Pancreas (tissue), 10 donors: ENCODE results near the gene TAAR1. TPM values are rescaled to one million over a fixed set of nuclear protein-coding genes. Genes with fewer than 3 reads are reported as not detected.
A peak's percentile ranks its signal among the peaks of the same experiment; 100 is the strongest.

Experiments used
- ATAC-seq, 4 donors: fragments of 200-7000 bp; cut with Tn5 transposase; one replicate each; pipeline versions ENCODE4 v1.8.0 to v1.9.1; 2020; ENCODE audit warnings: mild to moderate bottlenecking in 4 of 4, moderate library complexity in 4 of 4
- DNase-seq, 6 donors: peaks; one replicate each; pipeline ENCODE4 v3.0.0-alpha.2; 2020
- FAIRE-seq: peaks from 2 replicates; lab custom pipeline; 2012; peaks lifted over from hg19 to GRCh38; lab: Jason Lieb, UNC
- H3K27ac ChIP-seq, 4 donors: fragments of 200-600 bp; sonication (generic); 1 replicate in 3 of 4; 2 replicates in 1 of 4; pipeline versions ENCODE4 v1.5.0 to v1.8.0; 2020
- H3K27me3 ChIP-seq, 4 donors: fragments of 200-600 bp; one replicate each; pipeline ENCODE4 v1.8.0; 2021
- H3K36me3 ChIP-seq, 3 donors: fragments of 200-600 bp; sonication (generic) in 1 of 3; one replicate each; pipeline versions ENCODE4 v1.5.0 to v1.8.0; 2020 to 2021
- H3K4me1 ChIP-seq, 3 donors: fragments of 200-600 bp; one replicate each; pipeline ENCODE4 v1.8.0; 2021
- H3K4me3 ChIP-seq, 4 donors: fragments of 200-600 bp; sonication (generic) in 2 of 4; one replicate each; pipeline versions ENCODE4 v1.5.0 to v1.8.0; 2020 to 2021
- H3K9me3 ChIP-seq, 4 donors: fragments of 200-600 bp; one replicate each; pipeline ENCODE4 v1.8.0; 2021
- CTCF ChIP-seq, 4 donors: fragments of 200-600 bp; sonication (generic) in 3 of 4; IDR thresholded peaks; one replicate each; pipeline versions ENCODE4 v1.5.0 to v1.8.0; 2021; ENCODE audit warnings: antibody characterized with exemption in 4 of 4
- WGBS, 2 donors: extraction: QIAGEN DNeasy Blood & Tissue Kit; methylation state at CpG; one replicate each; pipeline ENCODE4 v1.1.7; 2013; 5-methylcytosine and 5-hydroxymethylcytosine counted together
- intact Hi-C, 3 donors: fragments of 100-400 bp; cut with DNase I; formaldehyde crosslinking; loops; one replicate each; pipeline versions ENCODE4 v1.11.1 to v1.14.2; 2022
- polyA plus RNA-seq, 2 donors: library from polyadenylated mRNA; stranded (reverse); fragments of 200-250 nt; gene quantifications; one replicate each; pipeline ENCODE4 v1.2.3, GENCODE V29; 2013
- total RNA-seq, 6 donors: library from RNA; stranded (reverse); fragmentation: NEBNext Ultra II Directional in 4 of 6; extraction: Animal tissue kit (Norgen Biotek cat#: 25700) in 4 of 6; gene quantifications; one replicate each; pipeline versions ENCODE4 v1.2.1 to v1.2.4, GENCODE V29; 2021 to 2023
- donor health status: healthy with polysubstance abuse.
- donor health status: DM: no; HTN: no; CAD: no; lungs with moderate emphysema.
- donor health status: DM: no; HTN: no; CAD: no.
- donor health status: control.
- donor health status: control.
- donor health status: Bipolar disorder and iron deficiency.
- donor health status: DM: yes; HTN: yes; CAD: no.
- donor health status: DM: no; HTN: no; CAD: no.
- donor health status: DM: no; HTN: no; CAD: no.
- donor health status: DM: yes; HTN: yes; CAD: no.

The TAAR1 gene
- total and polyA plus RNA-seq, 8 donors, result 0.33 TPM; not detected in 7

GRCh38 chr6:132616677-132617076 lies 42.3 kb downstream of the TAAR1 start:
- no peak for TF ChIP-seq CTCF (IDR thresholded peaks at IDR 0.05)
- intact Hi-C loops, result no loop called here
- 49 to 54% methylated on average over 1 of the region's 1 CpG for WGBS, 2 donors
- H3K36me3 ChIP-seq, result no peaks in the 10 kb centered on the region
- H3K27ac ChIP-seq, result no peak overlapping the region
- no peak overlapping the region for H3K4me3 ChIP-seq
- FAIRE-seq (no peak), DNase-seq (no peak), ATAC-seq (no peak)
- H3K9me3 ChIP-seq, result no peaks in the 10 kb centered on the region
- H3K4me1 ChIP-seq, result no peaks in the 10 kb centered on the region
- H3K27me3 ChIP-seq, result no peaks in the 10 kb centered on the region

- Histone ChIP-seq H3K27me3 (no peaks in the 10 kb centered on the region), H3K4me1 (no peaks in the 10 kb centered on the region), H3K9me3 (no peaks in the 10 kb centered on the region), H3K4me3 (no peak overlapping the region), H3K36me3 (no peaks in the 10 kb centered on the region), H3K27ac (no peak overlapping the region)
- DNase-seq (no peak), ATAC-seq (no peak), FAIRE-seq (no peak)
- 83 to 95% methylated on average over 7 of the region's 7 CpGs for WGBS, 2 donors
- intact Hi-C loops, result no loop called here
- TF ChIP-seq CTCF (IDR thresholded peaks at IDR 0.05), result no peak
Observed at GRCh38 chr6:132614554-132614953, 44.4 kb downstream of the TAAR1 start.

GRCh38 chr6:132612449-132613108 lies 46.4 kb downstream of the TAAR1 start:
- ATAC-seq (no peak), FAIRE-seq (no peak)

GRCh38 chr6:132611616-132612015 lies 47.4 kb downstream of the TAAR1 start:
- Histone ChIP-seq H3K36me3 (no peaks in the 10 kb centered on the region), H3K27ac (no peak overlapping the region), H3K9me3 (no peaks in the 10 kb centered on the region), H3K27me3 (no peaks in the 10 kb centered on the region), H3K4me3 (no peak overlapping the region), H3K4me1 (peaks cover 0 to 8% (median 5%) of the 10 kb centered on the region in 3 donors)
- DNase-seq (no peak), ATAC-seq (no peak), FAIRE-seq (no peak)
- intact Hi-C loops, result no loop called here
- TF ChIP-seq CTCF (IDR thresholded peaks at IDR 0.05), result no peak
- WGBS, 2 donors, result 81 to 97% methylated on average over 2 of the region's 2 CpGs

More at GRCh38 chr6:132612449-132613108, 46.4 kb downstream of the TAAR1 start:
- H3K4me1 ChIP-seq, result peaks cover 0 to under 1% (median 0%) of the 10 kb centered on the region in 3 donors
- no peaks in the 10 kb centered on the region for H3K9me3 ChIP-seq
- no peak overlapping the region for H3K4me3 ChIP-seq
- H3K36me3 ChIP-seq, result no peaks in the 10 kb centered on the region
- H3K27ac ChIP-seq, result no peak overlapping the region
- intact Hi-C loops, result no loop called here
- no peaks in the 10 kb centered on the region for H3K27me3 ChIP-seq
- no peak for TF ChIP-seq CTCF (IDR thresholded peaks at IDR 0.05)
- no peak for DNase-seq
- 49 to 54% methylated on average over 4 of the region's 4 CpGs for WGBS, 2 donors

- Histone ChIP-seq H3K9me3 (no peaks in the 10 kb centered on the region), H3K4me3 (no peak overlapping the region), H3K4me1 (peaks cover 0 to 8% (median 5%) of the 10 kb centered on the region in 3 donors), H3K27me3 (no peaks in the 10 kb centered on the region), H3K27ac (peak overlapping the region in 1 of 4 donors; percentile 35), H3K36me3 (no peaks in the 10 kb centered on the region)
- ATAC-seq, result peak; percentile 56 to 78 (median 62)
- DNase-seq, result no peak
- no peak for FAIRE-seq
- intact Hi-C loops, result no loop called here
- WGBS, 2 donors, result 26 to 27% methylated on average over 5 of the region's 5 CpGs
- TF ChIP-seq CTCF (IDR thresholded peaks at IDR 0.05), result no peak
Observed at GRCh38 chr6:132607544-132608233, 51.3 kb downstream of the TAAR1 start.
